ENCODE measurements around the gene SYT11. TPM values are rescaled to one million over a fixed set of nuclear protein-coding genes. Genes with fewer than 3 reads are reported as not detected.

SYT11 gene
- total and polyA plus RNA-seq, 2 experiments from 2014 or later, result 16.2 to 28.5 TPM

DNA sequence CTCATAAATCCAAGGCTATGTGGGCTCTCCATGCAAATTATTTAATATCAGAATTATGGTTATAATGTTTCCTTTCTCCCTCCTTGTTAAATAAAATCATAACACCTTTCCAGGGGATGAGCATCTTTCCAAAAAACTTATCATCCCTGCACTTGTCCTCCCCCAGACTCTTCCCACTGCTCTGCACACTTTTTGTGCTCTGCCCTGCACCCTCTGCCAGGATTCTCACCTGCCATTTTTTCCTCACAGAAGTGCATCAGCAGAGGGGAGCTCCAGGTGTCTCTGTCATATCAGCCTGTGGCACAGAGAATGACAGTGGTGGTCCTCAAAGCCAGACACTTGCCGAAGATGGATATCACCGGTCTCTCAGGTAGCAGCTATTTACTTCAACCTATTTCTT, 20.9 kb downstream of the SYT11 start:
- H3K4me2 ChIP-seq (ENCODE audit: unreplicated experiment), result no peak overlapping the region
- H4K20me1 ChIP-seq (ENCODE audit: insufficient read depth), result no peaks in the 10 kb centered on the region
- H3K36me3 ChIP-seq (ENCODE audit: low read depth), result no peaks in the 10 kb centered on the region
- H3F3A ChIP-seq (ENCODE audit: insufficient read depth), result no peaks in the 10 kb centered on the region
- no peak for TF ChIP-seq EZH2phosphoT487 (IDR thresholded peaks at IDR 0.05; ENCODE audit: insufficient read depth, low read depth)
- TF ChIP-seq EZH2 (IDR thresholded peaks at IDR 0.05; ENCODE audit: insufficient read depth, poor library complexity, severe bottlenecking), result no peak
- no peak overlapping the region for H3K4me3 ChIP-seq
- H3K9me3 ChIP-seq (ENCODE audit: low read depth), result no peaks in the 10 kb centered on the region
- H3K9me2 ChIP-seq (ENCODE audit: insufficient read depth), result no peaks in the 10 kb centered on the region
- no peaks in the 10 kb centered on the region for H3K4me1 ChIP-seq (ENCODE audit: insufficient read depth)
- H2AFZ ChIP-seq, result no peak overlapping the region
- H3K27ac ChIP-seq, result no peak overlapping the region
- no peak for DNase-seq
- 94 to 96% methylated on average over 2 of the region's 2 CpGs for WGBS, 2 experiments (ENCODE audit: low coverage in 1 of 2, low lambda C conversion rate in 2 of 2, missing lambda C conversion rate in 2 of 2)
- H3K27me3 ChIP-seq (replicated peaks; ENCODE audit: insufficient read depth), result no peaks in the 10 kb centered on the region
- no peak overlapping the region for H3K9ac ChIP-seq
- no peaks in the 10 kb centered on the region for H3K79me2 ChIP-seq (ENCODE audit: insufficient read depth)
- in situ Hi-C loops (cut with MboI), result no loop called here

DNA sequence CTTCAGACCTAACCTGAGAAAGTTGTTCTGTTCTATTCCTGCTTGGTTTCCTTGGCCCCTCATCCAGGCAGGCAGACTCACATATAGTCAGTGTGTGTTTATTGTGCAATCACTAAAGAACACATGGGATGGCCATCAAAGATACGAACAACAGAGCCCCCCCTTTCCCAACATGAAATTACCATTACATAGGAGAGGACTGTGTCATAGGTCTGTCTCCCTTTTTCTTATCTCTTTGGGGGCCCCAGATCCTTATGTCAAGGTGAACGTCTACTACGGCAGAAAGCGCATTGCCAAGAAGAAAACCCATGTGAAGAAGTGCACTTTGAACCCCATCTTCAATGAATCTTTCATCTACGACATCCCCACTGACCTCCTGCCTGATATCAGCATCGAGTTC, 21.6 kb downstream of the SYT11 start:
- no peak for DNase-seq
- Histone ChIP-seq H3K79me2 (ENCODE audit: insufficient read depth) (no peaks in the 10 kb centered on the region), H3K27ac (no peak overlapping the region), H3K4me1 (ENCODE audit: insufficient read depth) (no peaks in the 10 kb centered on the region), H3K4me3 (no peak overlapping the region), H3K4me2 (ENCODE audit: unreplicated experiment) (no peak overlapping the region), H3K9ac (no peak overlapping the region), H3K9me3 (ENCODE audit: low read depth) (no peaks in the 10 kb centered on the region), H3K9me2 (ENCODE audit: insufficient read depth) (no peaks in the 10 kb centered on the region), H3K36me3 (ENCODE audit: low read depth) (no peaks in the 10 kb centered on the region), H3K27me3 (replicated peaks; ENCODE audit: insufficient read depth) (no peaks in the 10 kb centered on the region), H4K20me1 (ENCODE audit: insufficient read depth) (no peaks in the 10 kb centered on the region), H2AFZ (no peak overlapping the region), H3F3A (ENCODE audit: insufficient read depth) (no peaks in the 10 kb centered on the region)
- 89 to 98% methylated on average over 6 of the region's 6 CpGs for WGBS, 2 experiments (ENCODE audit: low coverage in 1 of 2, low lambda C conversion rate in 2 of 2, missing lambda C conversion rate in 2 of 2)
- TF ChIP-seq EZH2 (IDR thresholded peaks at IDR 0.05; ENCODE audit: insufficient read depth, poor library complexity, severe bottlenecking) (no peak), EZH2phosphoT487 (IDR thresholded peaks at IDR 0.05; ENCODE audit: insufficient read depth, low read depth) (no peak)
- in situ Hi-C loops (cut with MboI), result no loop called here

DNA sequence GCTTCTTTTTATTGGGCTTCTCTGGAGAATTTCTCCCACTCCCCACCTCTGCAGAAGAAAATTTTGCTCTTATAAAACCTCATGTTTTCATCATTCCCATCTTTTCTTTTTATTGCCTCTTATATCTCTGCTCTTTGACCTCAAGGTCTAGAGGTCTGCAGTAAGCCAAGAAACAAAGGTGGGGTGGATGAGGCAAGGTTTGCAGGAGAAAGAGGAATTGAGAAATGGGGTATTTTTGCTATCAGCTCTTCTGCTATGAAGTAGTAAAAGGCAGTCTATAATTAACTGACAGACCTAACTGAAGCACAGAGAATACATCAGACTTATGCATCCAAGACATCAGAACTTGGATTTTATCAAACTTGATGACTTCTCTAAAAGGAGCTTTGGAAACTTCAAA, 22.9 kb downstream of the SYT11 start:
- TF ChIP-seq EZH2phosphoT487 (IDR thresholded peaks at IDR 0.05; ENCODE audit: insufficient read depth, low read depth) (no peak), EZH2 (IDR thresholded peaks at IDR 0.05; ENCODE audit: insufficient read depth, poor library complexity, severe bottlenecking) (no peak)
- no peaks in the 10 kb centered on the region for H3K9me3 ChIP-seq (ENCODE audit: low read depth)
- H3K36me3 ChIP-seq (ENCODE audit: low read depth), result no peaks in the 10 kb centered on the region
- no peak overlapping the region for H2AFZ ChIP-seq
- H3K9me2 ChIP-seq (ENCODE audit: insufficient read depth), result no peaks in the 10 kb centered on the region
- DNase-seq, result no peak
- H3K4me1 ChIP-seq (ENCODE audit: insufficient read depth), result no peaks in the 10 kb centered on the region
- in situ Hi-C loops (cut with MboI), result no loop called here
- H3K9ac ChIP-seq, result no peak overlapping the region
- no peaks in the 10 kb centered on the region for H4K20me1 ChIP-seq (ENCODE audit: insufficient read depth)
- H3F3A ChIP-seq (ENCODE audit: insufficient read depth), result no peaks in the 10 kb centered on the region
- H3K4me2 ChIP-seq (ENCODE audit: unreplicated experiment), result no peak overlapping the region
- H3K27me3 ChIP-seq (replicated peaks; ENCODE audit: insufficient read depth), result no peaks in the 10 kb centered on the region
- no peaks in the 10 kb centered on the region for H3K79me2 ChIP-seq (ENCODE audit: insufficient read depth)
- no peak overlapping the region for H3K27ac ChIP-seq
- no peak overlapping the region for H3K4me3 ChIP-seq

DNA sequence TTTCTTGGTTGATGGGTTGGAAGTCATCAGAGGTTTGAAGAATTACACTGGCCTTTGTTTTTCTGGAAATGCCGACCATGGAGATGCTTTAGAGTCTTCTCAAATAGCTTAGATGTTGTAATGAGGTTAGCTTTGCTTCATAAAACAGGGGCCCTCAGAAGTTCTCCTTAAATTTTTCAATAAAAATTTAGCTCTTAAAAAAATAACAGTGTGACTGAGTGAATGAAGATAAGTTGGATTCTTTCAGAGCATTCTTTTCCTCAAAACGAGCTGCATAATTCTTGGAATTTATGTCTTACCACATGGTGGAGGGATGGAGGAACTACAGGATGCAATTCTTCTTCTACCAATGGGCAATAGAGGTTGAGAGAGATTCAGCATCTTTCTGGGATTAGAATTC, 23.4 kb downstream of the SYT11 start:
- 75 to 76% methylated on average over 2 of the region's 2 CpGs for WGBS, 2 experiments (ENCODE audit: low coverage in 1 of 2, low lambda C conversion rate in 2 of 2, missing lambda C conversion rate in 2 of 2)
- Histone ChIP-seq H4K20me1 (ENCODE audit: insufficient read depth) (no peaks in the 10 kb centered on the region), H3K4me1 (ENCODE audit: insufficient read depth) (no peaks in the 10 kb centered on the region), H3K9ac (no peak overlapping the region), H3K9me2 (ENCODE audit: insufficient read depth) (no peaks in the 10 kb centered on the region), H2AFZ (no peak overlapping the region), H3F3A (ENCODE audit: insufficient read depth) (no peaks in the 10 kb centered on the region), H3K9me3 (ENCODE audit: low read depth) (no peaks in the 10 kb centered on the region), H3K4me3 (no peak overlapping the region), H3K27me3 (replicated peaks; ENCODE audit: insufficient read depth) (no peaks in the 10 kb centered on the region), H3K36me3 (ENCODE audit: low read depth) (no peaks in the 10 kb centered on the region), H3K79me2 (ENCODE audit: insufficient read depth) (no peaks in the 10 kb centered on the region), H3K27ac (no peak overlapping the region), H3K4me2 (ENCODE audit: unreplicated experiment) (no peak overlapping the region)
- in situ Hi-C loops (cut with MboI), result no loop called here
- TF ChIP-seq EZH2 (IDR thresholded peaks at IDR 0.05; ENCODE audit: insufficient read depth, poor library complexity, severe bottlenecking) (no peak), EZH2phosphoT487 (IDR thresholded peaks at IDR 0.05; ENCODE audit: insufficient read depth, low read depth) (no peak)
- no peak for DNase-seq
